Caco-2 (cell line): ENCODE results near the gene ADAMTS15. TPM values are rescaled to one million over a fixed set of nuclear protein-coding genes. Genes with fewer than 3 reads are reported as not detected.
A peak's percentile ranks its signal among the peaks of the same experiment; 100 is the strongest.

Experiments used
- BruUV-seq: library from RNA; stranded (reverse); fragments of 400-500 nt; replicated peaks from 2 replicates; lab custom pipeline; 2021; lab: Mats Ljungman, UMichigan
- CTCF ChIA-PET: fragments of 300-600 bp; sonication (Branson Sonifier 250); formaldehyde crosslinking; loops from one replicate; lab custom pipeline; 2022; ENCODE audit warnings: antibody characterized with exemption; lab: Charles Lee
- POLR2A ChIA-PET: fragments of 300-600 bp; sonication (Branson Sonifier 250); formaldehyde crosslinking; loops from one replicate; lab custom pipeline; 2022; ENCODE audit warnings: antibody characterized with exemption; lab: Charles Lee
- DNase-seq, 2 experiments: peaks; one replicate each; pipeline versions ENCODE4 v3.0.0 to v3.0.0-alpha.2; 2020 to 2022
- H3K27me3 ChIP-seq: replicated peaks from 2 replicates; pipeline ENCODE4 v1.6.0; 2011; ENCODE audit warnings: low read length; ENCODE audit not compliant: control insufficient read depth, insufficient read depth
- H3K36me3 ChIP-seq: 2 replicates; pipeline ENCODE4 v1.5.1; 2011; ENCODE audit warnings: low read length; ENCODE audit not compliant: control insufficient read depth, insufficient read depth
- H3K4me1 ChIP-seq: fragments of 250-450 bp; sonication (Bioruptor Pico); 2 replicates; pipeline ENCODE4 v1.5.1; 2020; ENCODE audit warnings: mild to moderate bottlenecking
- H3K4me3 ChIP-seq: 2 replicates; pipeline ENCODE4 v1.5.1; 2011; ENCODE audit warnings: low read depth, mild to moderate bottlenecking, control low read depth, low read length
- H3K9me3 ChIP-seq: fragments of 250-450 bp; sonication (Bioruptor Pico); 2 replicates; pipeline ENCODE4 v1.5.1; 2020; ENCODE audit warnings: mild to moderate bottlenecking, moderate library complexity
- H3K27ac Mint-ChIP-seq: one replicate; pipeline ENCODE4 v1.8.0; 2022; ENCODE audit warnings: mixed read lengths; ENCODE audit not compliant: unreplicated experiment
- H3K27me3 Mint-ChIP-seq: one replicate; pipeline ENCODE4 v1.8.0; 2022; ENCODE audit warnings: mixed read lengths; ENCODE audit not compliant: insufficient read depth, unreplicated experiment
- H3K36me3 Mint-ChIP-seq: one replicate; pipeline ENCODE4 v1.8.0; 2022; ENCODE audit warnings: mild to moderate bottlenecking, mixed read lengths; ENCODE audit not compliant: insufficient read depth, unreplicated experiment
- H3K4me1 Mint-ChIP-seq: one replicate; pipeline ENCODE4 v1.8.0; 2022; ENCODE audit warnings: low read depth, mixed read lengths; ENCODE audit not compliant: unreplicated experiment
- H3K4me3 Mint-ChIP-seq: one replicate; pipeline ENCODE4 v1.8.0; 2022; ENCODE audit warnings: mild to moderate bottlenecking, moderate library complexity, mixed read lengths; ENCODE audit not compliant: unreplicated experiment
- H3K9me3 Mint-ChIP-seq: one replicate; pipeline ENCODE4 v1.8.0; 2022; ENCODE audit warnings: mixed read lengths; ENCODE audit not compliant: unreplicated experiment
- CTCF ChIP-seq, 2 experiments: fragments of 200-600 bp in 1 of 2; IDR thresholded peaks; 1 replicate in 1 of 2; 2 replicates in 1 of 2; pipeline versions ENCODE4 v1.5.1 to v1.8.0; 2011 to 2022; ENCODE audit warnings: antibody characterized with exemption in 1 of 2, control low read depth in 1 of 2, inconsistent platforms in 1 of 2, low read depth in 1 of 2, low read length in 1 of 2, mild to moderate bottlenecking in 1 of 2, moderate library complexity in 1 of 2; ENCODE audit not compliant: insufficient read depth in 1 of 2, severe bottlenecking in 1 of 2, unreplicated experiment in 1 of 2
- intact Hi-C: fragments of 100-400 bp; cut with micrococcal nuclease; formaldehyde crosslinking; loops from one replicate; pipeline ENCODE4 v1.10.0; 2022; ENCODE audit not compliant: unreplicated experiment
- total RNA-seq: library from RNA; stranded (reverse); gene quantifications from 2 replicates; pipeline ENCODE4 v1.2.3, GENCODE V29; 2022

Gene ADAMTS15
- total RNA-seq, 1 experiment from 2014 or later: 0.20 TPM

- H3K4me1 ChIP-seq: peaks cover 11% of the 10 kb centered on the region; the same call in 1 of the 2 replicates
- TF ChIP-seq CTCF (IDR thresholded peaks at IDR 0.05; ENCODE audit: insufficient read depth in 1 of 2, low read depth in 1 of 2, low read length in 1 of 2, severe bottlenecking in 1 of 2, unreplicated experiment in 1 of 2): no peak
- H3K27me3 ChIP-seq: no peaks in the 10 kb centered on the region; the same call in 1 of the 2 replicates
- DNase-seq: no peak
- ChIA-PET POLR2A (interaction anchor here (0.6 kb wide), 1 partner anchor 44 kb away, joined by 4 read pairs; no protein-coding TSS in a partner anchor), CTCF (interaction anchor here (0.8 kb wide), 1 partner anchor 11 kb away, joined by 3 read pairs; no protein-coding TSS in a partner anchor)
- no peak overlapping the region for H3K4me3 Mint-ChIP-seq
- no peaks in the 10 kb centered on the region for H3K36me3 Mint-ChIP-seq
- no peaks in the 10 kb centered on the region for H3K9me3 Mint-ChIP-seq
- intact Hi-C loops: no loop called here
- no peak overlapping the region for H3K4me3 ChIP-seq
- no peaks in the 10 kb centered on the region for H3K9me3 ChIP-seq
- peaks cover 4% of the 10 kb centered on the region for H3K27me3 Mint-ChIP-seq
- no peaks in the 10 kb centered on the region for H3K4me1 Mint-ChIP-seq
- BruUV-seq: no TSS peak
- no peaks in the 10 kb centered on the region for H3K36me3 ChIP-seq
- H3K27ac Mint-ChIP-seq: no peak overlapping the region
These were observed 67.5 kb downstream of the ADAMTS15 start for GRCh38 chr11:130515829-130516553.

GRCh38 chr11:130516554-130517505 is 68.4 kb downstream of the ADAMTS15 start:
- Mint-ChIP-seq H3K27me3 (peaks cover 4% of the 10 kb centered on the region), H3K36me3 (no peaks in the 10 kb centered on the region), H3K9me3 (no peaks in the 10 kb centered on the region), H3K4me3 (no peak overlapping the region), H3K4me1 (no peaks in the 10 kb centered on the region), H3K27ac (no peak overlapping the region)
- intact Hi-C loops: no loop called here
- BruUV-seq: no TSS peak
- H3K4me3 ChIP-seq: no peak overlapping the region
- DNase-seq: no peak
- ChIA-PET POLR2A (no interaction called here), CTCF (no interaction called here)
- no peak for TF ChIP-seq CTCF (IDR thresholded peaks at IDR 0.05; ENCODE audit: insufficient read depth in 1 of 2, low read depth in 1 of 2, low read length in 1 of 2, severe bottlenecking in 1 of 2, unreplicated experiment in 1 of 2)
- no peaks in the 10 kb centered on the region; the same call in 1 of the 2 replicates for H3K27me3 ChIP-seq
- no peaks in the 10 kb centered on the region for H3K36me3 ChIP-seq
- peaks cover 12% of the 10 kb centered on the region; the same call in 1 of the 2 replicates for H3K4me1 ChIP-seq
- H3K9me3 ChIP-seq: no peaks in the 10 kb centered on the region

- Mint-ChIP-seq H3K4me1 (no peaks in the 10 kb centered on the region), H3K27ac (peak overlapping the region; percentile 7), H3K4me3 (no peak overlapping the region), H3K36me3 (no peaks in the 10 kb centered on the region), H3K27me3 (no peaks in the 10 kb centered on the region), H3K9me3 (no peaks in the 10 kb centered on the region)
- ChIA-PET CTCF (no interaction called here), POLR2A (no interaction called here)
- intact Hi-C loops: no loop called here
- no peak for DNase-seq
- Histone ChIP-seq H3K4me1 (peaks cover 20% of the 10 kb centered on the region; the same call in 1 of the 2 replicates), H3K4me3 (no peak overlapping the region), H3K36me3 (no peaks in the 10 kb centered on the region), H3K27me3 (no peaks in the 10 kb centered on the region), H3K9me3 (no peaks in the 10 kb centered on the region)
- no peak for TF ChIP-seq CTCF (IDR thresholded peaks at IDR 0.05; ENCODE audit: insufficient read depth in 1 of 2, low read depth in 1 of 2, low read length in 1 of 2, severe bottlenecking in 1 of 2, unreplicated experiment in 1 of 2)
- BruUV-seq: no TSS peak
These were observed 69.8 kb downstream of the ADAMTS15 start for GRCh38 chr11:130518164-130518680.
